Fibroblast of skin of right biceps (primary cell): Measurements from ENCODE around the gene KCNJ3.

Source experiments
- DNase-seq: peaks from one replicate; pipeline ENCODE4 v3.0.0-alpha.2; 2013

KCNJ3 gene, protein sequence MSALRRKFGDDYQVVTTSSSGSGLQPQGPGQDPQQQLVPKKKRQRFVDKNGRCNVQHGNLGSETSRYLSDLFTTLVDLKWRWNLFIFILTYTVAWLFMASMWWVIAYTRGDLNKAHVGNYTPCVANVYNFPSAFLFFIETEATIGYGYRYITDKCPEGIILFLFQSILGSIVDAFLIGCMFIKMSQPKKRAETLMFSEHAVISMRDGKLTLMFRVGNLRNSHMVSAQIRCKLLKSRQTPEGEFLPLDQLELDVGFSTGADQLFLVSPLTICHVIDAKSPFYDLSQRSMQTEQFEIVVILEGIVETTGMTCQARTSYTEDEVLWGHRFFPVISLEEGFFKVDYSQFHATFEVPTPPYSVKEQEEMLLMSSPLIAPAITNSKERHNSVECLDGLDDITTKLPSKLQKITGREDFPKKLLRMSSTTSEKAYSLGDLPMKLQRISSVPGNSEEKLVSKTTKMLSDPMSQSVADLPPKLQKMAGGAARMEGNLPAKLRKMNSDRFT

DNA sequence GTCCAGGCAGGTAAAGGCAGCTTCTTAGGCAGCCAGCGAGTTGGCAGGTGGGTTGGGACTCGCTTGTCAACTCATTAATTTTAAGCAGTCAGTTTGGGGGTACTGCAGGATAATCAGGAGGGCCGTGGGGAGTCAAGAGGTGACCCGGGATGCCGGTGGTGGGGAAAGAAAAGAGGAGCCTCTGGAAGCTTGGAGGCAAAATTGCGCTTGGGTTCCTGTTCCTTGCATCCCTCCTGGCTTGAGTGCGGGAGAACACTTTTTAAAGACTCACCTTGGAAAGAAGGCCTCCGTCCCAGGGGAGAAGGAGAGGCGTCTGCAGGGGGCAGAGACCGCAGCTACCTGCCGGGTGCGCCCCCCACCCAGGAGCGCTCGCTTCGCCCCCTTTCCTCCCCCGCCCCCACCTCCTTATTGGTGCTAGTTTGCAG, at the start of gene KCNJ3:
TSS of gene KCNJ3 (plus strand) at position 400 of the 425 bp plus-strand sequence. CDS start 81 bp downstream, outside the sequence.
- no peak for DNase-seq

GRCh38 chr2:154655499-154655898, 43.0 kb upstream of the KCNJ3 start:
- no peak for DNase-seq

DNA sequence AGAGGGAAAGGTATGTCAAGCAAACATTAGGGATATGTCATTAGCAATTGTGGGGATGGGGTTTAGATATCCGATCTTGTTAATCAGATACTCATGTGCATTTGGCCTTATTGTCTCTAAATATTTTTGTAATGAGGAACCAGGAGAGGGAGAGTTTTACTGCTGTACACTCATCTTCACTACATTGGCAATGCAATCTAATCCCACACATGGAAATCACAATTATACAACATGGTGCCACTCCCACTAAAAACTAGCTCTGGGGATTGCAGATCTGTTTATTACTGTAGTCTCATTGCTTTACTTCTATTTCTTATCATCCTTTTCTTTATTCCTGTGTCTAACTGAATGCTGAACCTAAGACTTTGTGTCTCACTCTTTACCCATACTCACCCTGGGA, 39.6 kb upstream of the KCNJ3 start:
- DNase-seq, result no peak

GRCh38 chr2:154664248-154664647, 34.2 kb upstream of the KCNJ3 start:
- DNase-seq, result no peak

DNA sequence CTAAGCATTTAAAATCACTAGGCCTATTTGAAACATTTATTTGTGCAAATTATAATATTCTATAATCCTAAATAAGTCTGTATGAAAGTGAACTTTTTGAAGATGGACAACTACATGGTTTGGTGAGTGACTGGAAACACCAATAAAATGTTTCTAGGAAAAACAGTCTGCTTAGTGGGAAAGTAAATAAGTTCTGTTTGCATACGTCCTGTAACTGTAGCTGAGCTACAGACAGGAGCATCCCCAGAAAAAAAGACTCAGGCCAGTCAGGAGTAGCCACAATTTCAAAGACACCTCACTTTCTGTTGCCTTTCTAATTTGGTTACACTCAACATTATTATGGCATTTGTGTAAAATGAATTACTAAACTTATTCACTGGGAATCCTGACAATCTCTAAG, 28.4 kb upstream of the KCNJ3 start:
- DNase-seq, result no peak

GRCh38 chr2:154673694-154674093, 24.8 kb upstream of the KCNJ3 start:
- DNase-seq, result no peak

DNA sequence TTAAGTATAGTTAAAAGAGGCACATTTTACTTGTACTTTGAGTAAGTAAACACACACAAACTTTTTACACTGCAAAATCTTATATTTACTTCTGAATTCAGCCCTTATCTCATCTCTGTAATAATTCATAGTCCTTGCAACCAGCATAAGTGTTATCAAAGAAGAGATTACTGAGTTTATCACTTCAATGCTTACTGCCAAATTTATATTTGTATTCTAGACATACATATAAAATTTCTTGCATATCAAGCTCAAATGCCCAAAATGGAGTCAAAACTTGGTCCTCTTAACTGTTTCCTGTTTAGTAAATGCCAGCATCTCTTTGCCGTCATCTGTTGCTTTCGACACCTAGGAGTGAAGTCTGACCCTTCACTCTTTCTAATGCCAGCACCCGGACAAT, 21.1 kb upstream of the KCNJ3 start:
- no peak for DNase-seq

DNA sequence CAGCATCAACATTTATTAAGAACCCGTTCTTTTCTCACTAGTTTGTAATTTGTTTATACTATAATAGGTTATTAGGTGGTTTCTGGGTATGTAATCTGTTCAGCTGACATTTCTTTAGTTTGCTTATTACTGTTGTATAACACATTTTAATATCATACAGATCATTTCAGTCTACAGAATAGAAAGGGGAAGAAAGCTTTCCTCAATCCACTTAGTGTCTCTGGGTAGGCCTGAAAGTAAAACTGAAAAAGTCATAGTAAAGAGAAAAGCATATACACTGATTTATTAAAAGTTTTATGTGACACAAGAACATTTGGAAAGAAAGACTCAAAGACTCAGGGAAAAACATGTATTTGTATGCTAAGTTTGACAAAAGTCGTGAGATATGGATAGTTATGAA, 16.8 kb upstream of the KCNJ3 start:
- no peak for DNase-seq

DNA sequence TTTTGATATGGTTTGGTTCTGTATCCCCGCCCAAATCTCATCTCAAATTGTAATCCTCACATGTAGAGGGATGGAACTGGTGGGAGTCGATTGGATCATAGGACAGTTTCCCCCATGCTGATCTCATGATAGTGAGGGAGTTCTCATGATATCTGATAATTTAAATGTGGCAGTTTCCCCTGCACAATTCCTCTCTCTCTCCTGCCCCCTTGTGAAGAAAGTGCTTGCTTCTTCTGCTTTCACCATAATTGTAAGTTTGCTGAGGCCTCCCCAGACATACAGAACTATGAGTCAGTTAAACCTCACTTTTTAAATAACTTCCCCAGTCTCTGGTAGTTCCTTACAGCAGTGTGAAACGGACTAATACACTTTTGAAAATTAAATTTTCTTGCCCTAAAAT, 12.3 kb upstream of the KCNJ3 start:
- DNase-seq, result no peak

DNA sequence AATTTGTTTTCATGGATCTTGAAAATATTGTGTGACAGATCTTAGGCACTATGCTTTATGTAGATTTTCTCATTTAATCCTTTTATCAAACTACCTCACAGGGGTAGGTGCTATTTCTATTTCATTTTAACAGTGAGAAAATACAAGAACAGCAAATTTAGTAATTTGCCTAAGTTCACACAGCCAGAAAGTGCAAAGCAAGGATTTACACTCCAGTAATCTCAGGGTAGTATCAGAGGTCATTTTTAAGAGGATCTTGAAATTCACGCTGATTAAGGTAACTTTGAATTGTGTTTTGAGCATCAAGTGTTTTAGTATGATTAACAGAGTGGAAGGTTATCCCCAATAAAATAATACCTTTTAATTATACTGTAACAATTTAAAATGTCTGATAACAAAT, 10.1 kb upstream of the KCNJ3 start:
- DNase-seq, result no peak

DNA sequence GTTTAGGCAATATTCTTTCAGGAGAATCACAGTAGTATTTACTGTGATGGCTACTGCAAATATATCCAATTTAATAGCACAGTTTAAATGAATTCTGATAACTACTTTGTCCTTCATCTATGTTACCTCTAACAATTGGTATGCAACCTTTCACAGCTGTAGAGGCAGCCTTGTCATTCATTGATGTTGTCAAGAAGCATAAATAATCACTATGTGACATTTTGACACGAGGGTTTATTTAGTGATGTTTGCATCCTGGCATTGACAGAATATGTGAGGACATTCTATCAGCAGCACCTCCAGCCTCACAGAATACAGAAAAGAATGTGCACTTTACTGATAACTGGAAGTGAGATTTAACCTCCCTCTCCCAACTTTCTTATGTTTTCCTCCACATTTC, 9.3 kb upstream of the KCNJ3 start:
- DNase-seq, result no peak

DNA sequence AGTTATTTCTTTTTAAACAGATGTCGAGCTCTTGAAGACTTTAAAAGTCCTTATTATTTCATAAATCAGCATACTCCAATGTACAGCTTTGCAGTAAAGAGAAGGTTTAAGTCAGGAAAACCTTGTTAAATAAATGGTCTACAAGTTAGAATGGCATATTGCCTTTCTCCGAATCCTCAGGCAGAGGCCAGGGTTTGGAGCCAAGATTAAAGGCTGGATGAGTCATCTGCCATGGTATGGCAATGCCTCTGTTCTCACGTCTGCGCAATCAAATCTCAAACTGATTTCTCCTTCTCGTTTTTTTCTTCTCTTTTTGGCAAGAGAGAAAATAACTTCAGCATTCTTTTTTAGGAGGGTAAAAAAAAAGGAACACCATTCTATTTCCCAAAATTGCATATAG, 5.6 kb upstream of the KCNJ3 start:
- DNase-seq, result peak; percentile 3

DNA sequence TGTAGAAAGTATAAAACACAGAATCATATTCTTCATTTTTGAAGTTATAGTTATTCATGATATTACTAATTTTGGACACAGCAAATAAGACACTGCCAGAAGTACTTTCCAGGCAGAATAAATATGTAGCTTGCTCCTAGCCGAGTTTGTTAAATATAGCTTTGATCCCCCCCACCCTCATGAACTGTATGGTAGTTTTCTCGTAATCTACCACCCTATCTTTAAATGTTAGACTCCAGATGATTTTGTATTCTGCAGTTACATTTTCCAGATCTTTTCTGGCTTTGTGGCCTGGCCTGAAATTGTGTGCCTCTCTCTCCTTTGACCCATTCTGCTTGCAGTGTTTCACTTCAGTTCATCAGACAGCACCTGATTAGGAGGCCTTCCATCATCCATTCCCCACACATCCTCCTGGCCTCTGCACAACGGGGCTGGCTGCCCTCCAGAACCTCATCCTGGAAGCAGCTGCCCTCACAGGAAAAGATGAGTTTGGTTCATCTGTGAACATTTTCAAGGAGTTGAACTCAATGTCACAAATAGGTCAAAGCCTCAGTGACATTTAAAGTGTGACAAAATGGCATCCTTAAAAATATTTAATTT, 4.7 kb upstream of the KCNJ3 start:
- no peak for DNase-seq

DNA sequence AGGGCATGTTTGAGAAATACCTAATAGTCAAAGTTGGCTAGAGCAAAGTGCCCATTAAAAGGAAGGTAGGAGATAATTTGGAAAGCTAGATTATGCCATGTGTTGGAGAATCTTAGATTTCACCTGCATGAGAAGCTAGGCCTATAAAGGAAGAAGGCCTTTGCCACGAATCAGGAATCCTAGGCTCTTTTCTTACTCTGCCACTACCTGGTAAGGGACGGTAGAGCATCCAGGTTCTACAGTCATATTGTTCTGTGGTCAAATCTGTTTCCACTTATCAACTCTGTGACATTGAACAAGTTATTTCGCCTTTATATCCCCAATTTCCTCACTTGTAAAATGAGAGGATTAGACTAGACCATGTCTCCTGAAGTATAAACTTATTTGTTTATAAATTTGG, 3.6 kb upstream of the KCNJ3 start:
- DNase-seq, result no peak

GRCh38 chr2:154696369-154696768, 2.1 kb upstream of the KCNJ3 start:
- DNase-seq, result no peak

DNA sequence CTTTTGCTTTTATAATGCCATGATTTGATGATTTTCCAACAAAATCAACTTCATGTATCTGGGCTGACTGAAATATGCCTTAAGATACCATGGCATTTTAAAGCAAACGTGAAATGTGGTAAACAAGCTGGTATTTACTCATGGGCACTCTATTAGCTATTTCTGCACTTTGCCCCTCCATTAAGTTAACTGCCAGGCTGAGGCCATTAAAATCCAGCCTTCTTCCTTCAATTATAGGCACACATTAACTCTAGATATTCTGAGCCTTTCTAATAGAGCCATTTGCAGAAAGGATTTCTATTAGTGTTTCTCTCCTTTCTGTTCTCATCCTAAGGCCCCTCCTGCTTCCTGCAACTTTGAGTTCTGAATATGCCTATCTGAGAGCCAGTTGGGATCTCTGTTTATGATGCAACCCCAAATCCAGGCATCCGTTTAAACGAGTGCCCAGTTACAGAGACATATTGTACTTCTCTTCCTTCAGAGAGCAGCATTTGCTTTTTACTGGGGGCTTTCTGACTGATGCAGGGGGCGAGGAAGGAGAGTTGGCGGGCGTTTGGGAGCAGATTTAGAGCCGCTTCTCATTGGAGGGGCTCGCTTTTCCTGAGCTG, 1.6 kb upstream of the KCNJ3 start:
- no peak for DNase-seq

DNA sequence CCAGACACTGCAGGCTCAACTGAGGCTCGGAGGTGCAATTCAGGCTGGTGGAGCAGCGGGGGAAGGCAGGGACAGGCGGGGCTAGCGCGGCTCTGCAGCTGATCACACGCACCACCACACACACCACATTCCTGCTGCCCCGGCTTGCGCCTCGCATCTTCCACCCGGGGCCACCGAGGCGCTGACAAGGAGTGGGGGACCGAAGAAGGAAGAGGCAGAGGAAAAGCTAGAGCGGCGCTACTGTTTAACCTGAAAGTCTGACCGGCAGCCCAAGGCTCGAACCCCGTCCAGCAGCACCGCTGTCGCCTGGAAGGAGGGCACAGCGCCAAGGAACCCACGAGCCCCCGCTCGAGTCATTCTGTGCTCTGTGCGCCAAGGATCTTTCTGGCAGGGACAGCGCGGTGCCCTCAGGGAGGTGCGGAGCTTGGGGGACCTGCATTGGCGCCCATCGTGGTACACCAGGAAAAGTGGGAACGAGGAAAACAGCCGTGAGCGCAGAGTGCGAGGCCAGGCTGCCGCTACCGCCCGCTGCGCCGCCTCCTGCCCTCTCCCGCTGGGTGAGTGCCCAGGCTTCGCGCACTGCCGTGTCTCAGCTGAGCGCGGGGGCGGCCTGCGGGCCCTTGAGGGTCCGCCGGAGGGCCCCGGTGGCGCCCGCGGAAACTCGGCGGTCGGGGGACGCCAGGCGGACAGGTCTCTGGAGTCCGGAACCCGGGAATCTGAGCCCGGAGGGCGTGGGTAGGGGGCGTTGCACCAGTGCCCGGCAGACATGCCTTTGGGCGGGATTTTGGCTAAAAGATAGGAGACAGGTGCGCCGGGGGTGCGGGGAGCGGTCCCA, 860 bp upstream of the KCNJ3 start:
- DNase-seq, result peak; percentile 15

- DNase-seq, result no peak
Observed at GRCh38 chr2:154698721-154699574, 453 bp downstream of the KCNJ3 start.

DNA sequence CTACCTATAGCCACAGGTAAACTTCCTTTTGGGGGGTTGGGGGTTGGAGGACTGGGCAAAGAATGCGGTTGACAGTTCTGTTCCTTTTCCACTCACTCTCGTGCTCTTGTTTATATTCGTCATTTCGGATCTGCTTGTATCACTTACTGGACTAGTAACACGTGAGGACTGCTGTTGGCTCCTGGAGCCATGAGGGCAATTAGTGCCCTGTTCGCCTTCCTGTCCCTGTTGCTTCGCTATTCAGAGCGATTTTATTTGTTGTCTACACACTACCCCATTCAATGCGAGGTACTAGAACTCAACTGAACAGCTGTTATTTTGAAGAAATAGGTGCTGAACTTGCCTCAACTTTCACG, 1.1 kb downstream of the KCNJ3 start:
- no peak for DNase-seq

- no peak for DNase-seq
Observed at GRCh38 chr2:154700136-154700535, 1.6 kb downstream of the KCNJ3 start.

- no peak for DNase-seq
Observed at GRCh38 chr2:154704991-154705390, 6.5 kb downstream of the KCNJ3 start.

DNA sequence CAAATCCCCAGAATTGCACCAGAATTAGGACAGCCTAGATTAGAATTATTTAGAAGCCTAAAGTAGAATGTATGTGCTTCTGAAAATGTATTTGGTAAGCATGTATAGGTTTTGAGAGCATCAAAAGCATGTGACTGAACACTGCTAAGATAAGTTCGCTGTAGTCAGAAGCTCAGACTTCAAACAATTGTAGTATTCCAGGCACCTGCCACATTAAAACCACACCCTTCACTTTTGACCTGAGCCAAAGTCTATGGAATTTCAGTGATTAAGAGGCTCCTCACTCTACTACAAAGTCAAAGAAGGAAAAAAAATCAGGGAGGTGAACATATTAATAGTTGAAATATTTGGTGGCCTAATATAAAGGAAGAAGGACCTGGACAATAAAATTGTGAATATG, 8.2 kb downstream of the KCNJ3 start:
- DNase-seq, result no peak
